ENCODE measurements around the gene MAD1L1. TPM values are rescaled to one million over a fixed set of nuclear protein-coding genes. Genes with fewer than 3 reads are reported as not detected.

Gene MAD1L1
- polyA plus RNA-seq, 1 experiment, result 32.0 TPM

GRCh38 chr7:1872191-1873069, 360.3 kb downstream of the MAD1L1 start:
- ChIA-PET POLR2A (no interaction called here), CTCF (no interaction called here)
- no peaks in the 10 kb centered on the region; the same call in none of the 2 replicates for H3K36me3 ChIP-seq (ENCODE audit: control insufficient read depth, insufficient read depth, low read length)
- no peaks in the 10 kb centered on the region for H3K27me3 ChIP-seq (ENCODE audit: control insufficient read depth, insufficient read depth, low read length)
- no peak overlapping the region for H3K4me3 ChIP-seq (ENCODE audit: low read depth, low read length)
- no peak for DNase-seq (ENCODE audit: low read depth)
- TF ChIP-seq, protein P1, sequence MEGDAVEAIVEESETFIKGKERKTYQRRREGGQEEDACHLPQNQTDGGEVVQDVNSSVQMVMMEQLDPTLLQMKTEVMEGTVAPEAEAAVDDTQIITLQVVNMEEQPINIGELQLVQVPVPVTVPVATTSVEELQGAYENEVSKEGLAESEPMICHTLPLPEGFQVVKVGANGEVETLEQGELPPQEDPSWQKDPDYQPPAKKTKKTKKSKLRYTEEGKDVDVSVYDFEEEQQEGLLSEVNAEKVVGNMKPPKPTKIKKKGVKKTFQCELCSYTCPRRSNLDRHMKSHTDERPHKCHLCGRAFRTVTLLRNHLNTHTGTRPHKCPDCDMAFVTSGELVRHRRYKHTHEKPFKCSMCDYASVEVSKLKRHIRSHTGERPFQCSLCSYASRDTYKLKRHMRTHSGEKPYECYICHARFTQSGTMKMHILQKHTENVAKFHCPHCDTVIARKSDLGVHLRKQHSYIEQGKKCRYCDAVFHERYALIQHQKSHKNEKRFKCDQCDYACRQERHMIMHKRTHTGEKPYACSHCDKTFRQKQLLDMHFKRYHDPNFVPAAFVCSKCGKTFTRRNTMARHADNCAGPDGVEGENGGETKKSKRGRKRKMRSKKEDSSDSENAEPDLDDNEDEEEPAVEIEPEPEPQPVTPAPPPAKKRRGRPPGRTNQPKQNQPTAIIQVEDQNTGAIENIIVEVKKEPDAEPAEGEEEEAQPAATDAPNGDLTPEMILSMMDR (IDR thresholded peaks at IDR 0.05; ENCODE audit: insufficient read depth, low read depth, low read length), result no peak

DNA sequence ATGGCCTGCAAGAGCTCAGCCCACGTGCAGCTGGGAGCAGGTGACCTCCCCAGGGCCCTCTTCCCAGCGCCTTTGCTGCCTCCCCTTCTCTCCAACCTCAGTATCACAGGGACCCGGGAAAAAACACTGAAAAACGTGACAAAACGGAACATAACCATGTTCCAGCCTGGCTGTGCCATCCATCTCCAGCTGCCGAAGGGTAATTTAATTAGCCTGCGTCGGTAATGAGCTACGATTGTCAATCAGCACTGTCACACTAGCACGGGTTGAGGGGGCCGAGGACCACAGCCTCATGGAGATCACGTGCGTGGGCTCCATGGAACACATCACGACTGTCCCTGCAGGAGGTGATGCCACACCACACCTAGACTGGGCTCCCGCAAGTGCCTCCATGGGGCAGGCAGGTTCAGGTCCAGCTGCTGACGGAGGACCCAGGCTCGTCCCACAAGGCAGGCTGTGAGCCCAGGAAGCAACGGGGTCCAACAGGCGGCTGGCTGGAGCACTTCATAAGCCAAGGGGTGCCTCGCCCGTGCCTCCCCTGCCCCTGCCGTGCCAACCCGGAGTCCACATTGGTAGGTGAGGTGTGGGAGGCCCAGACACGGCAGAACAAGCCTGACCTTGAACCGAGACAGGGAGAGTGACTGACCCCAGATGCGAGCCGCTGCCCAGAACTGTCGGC, 363.2 kb downstream of the MAD1L1 start:
- POLR2A ChIA-PET, result no interaction called here
- TF ChIP-seq, protein P1 (IDR thresholded peaks at IDR 0.05; ENCODE audit: insufficient read depth, low read depth, low read length), result no peak
- no peaks in the 10 kb centered on the region for H3K27me3 ChIP-seq (ENCODE audit: control insufficient read depth, insufficient read depth, low read length)
- no peaks in the 10 kb centered on the region; the same call in none of the 2 replicates for H3K36me3 ChIP-seq (ENCODE audit: control insufficient read depth, insufficient read depth, low read length)
- DNase-seq (ENCODE audit: low read depth), result no peak
- H3K4me3 ChIP-seq (ENCODE audit: low read depth, low read length), result no peak overlapping the region
- CTCF ChIA-PET, result no interaction called here

DNA sequence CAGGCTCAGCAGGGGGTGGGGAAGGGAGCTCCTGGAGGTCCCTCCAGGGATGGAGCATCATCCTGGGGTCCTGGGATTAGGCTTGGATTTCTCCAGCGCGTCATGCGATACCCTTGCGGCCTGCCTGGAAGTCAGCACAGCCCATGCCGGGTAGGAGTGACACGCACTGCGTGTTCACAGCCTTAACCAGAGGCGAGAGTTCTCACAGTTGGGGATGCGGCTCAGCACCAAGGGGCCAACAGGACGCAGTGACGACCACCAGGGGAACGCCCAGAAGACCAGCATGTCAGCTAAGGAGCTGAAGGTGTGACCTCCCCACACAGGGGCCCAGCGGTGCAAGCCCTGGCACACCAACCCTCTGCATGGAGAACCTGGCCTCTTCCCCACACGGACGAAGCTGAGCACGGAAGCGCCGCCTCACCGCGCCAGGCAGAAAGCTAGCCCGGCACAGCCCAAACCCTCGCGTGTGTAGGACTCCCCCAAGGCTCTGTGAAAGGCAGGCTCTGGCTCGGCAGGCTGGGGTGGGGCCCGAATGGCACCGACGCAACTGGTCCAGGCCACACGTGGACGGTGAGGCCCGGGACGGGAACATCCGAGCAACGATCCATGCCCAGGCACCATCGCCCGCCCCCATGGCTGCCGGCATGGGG, 364.1 kb downstream of the MAD1L1 start:
- Histone ChIP-seq H3K4me3 (ENCODE audit: low read depth, low read length) (no peak overlapping the region), H3K27me3 (ENCODE audit: control insufficient read depth, insufficient read depth, low read length) (no peaks in the 10 kb centered on the region), H3K36me3 (ENCODE audit: control insufficient read depth, insufficient read depth, low read length) (no peaks in the 10 kb centered on the region; the same call in none of the 2 replicates)
- ChIA-PET CTCF (no interaction called here), POLR2A (no interaction called here)
- DNase-seq (ENCODE audit: low read depth), result no peak
- TF ChIP-seq, protein P1 (IDR thresholded peaks at IDR 0.05; ENCODE audit: insufficient read depth, low read depth, low read length), result no peak

DNA sequence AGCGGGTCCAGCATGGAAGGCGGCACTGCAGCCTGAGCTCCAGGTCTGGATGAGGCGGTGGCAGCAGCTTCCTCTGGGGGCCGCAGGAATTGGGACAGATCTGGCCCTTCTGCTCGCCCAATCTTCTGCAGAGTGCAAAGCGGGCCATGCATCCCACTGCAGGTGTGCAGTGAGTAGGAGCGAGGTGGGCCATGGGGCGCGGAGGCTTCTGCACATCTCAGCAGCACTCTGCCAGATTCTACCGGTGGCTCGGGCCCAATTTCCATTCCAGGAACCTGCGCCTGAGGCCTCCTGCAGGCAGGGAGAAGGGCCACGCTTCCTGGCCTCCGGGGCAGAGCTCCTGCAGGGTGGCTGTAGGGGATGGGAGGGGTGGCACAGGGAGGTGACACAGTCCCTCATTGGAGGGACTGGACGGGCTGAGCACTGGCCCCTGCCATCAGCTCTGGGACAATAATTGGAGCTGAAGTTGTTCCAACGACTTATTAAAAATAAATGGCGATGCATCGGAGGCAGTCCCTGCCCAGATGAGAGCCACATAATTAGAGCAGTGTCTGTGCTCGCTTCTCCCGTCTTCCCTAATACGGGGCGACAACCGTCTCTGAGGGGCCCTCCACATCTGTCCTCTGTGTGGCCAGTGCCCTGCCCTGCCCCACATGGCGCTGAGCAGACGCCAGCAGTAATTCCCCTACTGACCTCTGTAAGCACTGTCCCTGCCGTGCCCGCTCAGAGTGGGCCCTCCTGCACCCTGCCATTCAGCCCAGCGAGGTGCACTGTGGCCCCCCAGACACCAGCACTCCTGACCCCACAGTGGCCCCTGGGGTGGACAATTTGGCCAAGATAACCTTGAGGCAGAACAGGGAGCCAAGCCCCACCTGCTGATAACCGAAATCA, 365.1 kb downstream of the MAD1L1 start:
- Histone ChIP-seq H3K4me3 (ENCODE audit: low read depth, low read length) (no peak overlapping the region), H3K36me3 (ENCODE audit: control insufficient read depth, insufficient read depth, low read length) (no peaks in the 10 kb centered on the region; the same call in none of the 2 replicates), H3K27me3 (ENCODE audit: control insufficient read depth, insufficient read depth, low read length) (no peaks in the 10 kb centered on the region)
- ChIA-PET CTCF (interaction anchor here (1.0 kb wide), 1 partner anchor 16 kb away, joined by 3 read pairs; no protein-coding TSS in a partner anchor), POLR2A (no interaction called here)
- TF ChIP-seq, protein P1 (IDR thresholded peaks at IDR 0.05; ENCODE audit: insufficient read depth, low read depth, low read length), result no peak
- no peak for DNase-seq (ENCODE audit: low read depth)
